ENCODE results near the gene STXBP1. TPM values are rescaled to one million over a fixed set of nuclear protein-coding genes. Genes with fewer than 3 reads are reported as not detected.

The STXBP1 gene
- total and polyA plus RNA-seq, 2 of the 8 experiments (the other 6 are each of a cell fraction or from before 2014, with no cell fraction given) = 11.5 to 60.9 TPM

- TF ChIP-seq CHD7 (IDR thresholded peaks at IDR 0.05; ENCODE audit: insufficient replicate concordance, low read length) = no peak
- TF ChIP-seq EZH2 (IDR thresholded peaks at IDR 0.05; ENCODE audit: low read depth, low read length, severe bottlenecking) = no peak
- no peak for TF ChIP-seq KDM5A (IDR thresholded peaks at IDR 0.05; ENCODE audit: low read length)
- TF ChIP-seq TAF7 (optimal IDR thresholded peaks at IDR 0.05; ENCODE audit: borderline replicate concordance, low read depth, low read length) = no peak
- peak; percentile 96 for TF ChIP-seq KDM1A (IDR thresholded peaks at IDR 0.05; ENCODE audit: borderline replicate concordance, low read length)
- peak; percentile 49; the same call in 1 of the 2 replicates for TF ChIP-seq TBP (IDR thresholded peaks at IDR 0.05; ENCODE audit: low read depth, low read length)
- 0 out of 2 replicates have a peak, but pooled peaks have one; percentile 48 for TF ChIP-seq CREB1 (IDR thresholded peaks at IDR 0.05)
- no peak for TF ChIP-seq FOSL1 (IDR thresholded peaks at IDR 0.05; ENCODE audit: insufficient read depth, low read depth, low read length)
- no peak for TF ChIP-seq CHD2 (IDR thresholded peaks at IDR 0.05; ENCODE audit: low read length)
- no peak for TF ChIP-seq POU5F1 (IDR thresholded peaks at IDR 0.05; ENCODE audit: low read depth, low read length)
Observed at GRCh38 chr9:127608104-127608966, 3.7 kb upstream of the STXBP1 start (continued).
